Right lobe of liver (tissue), 6 donors: ENCODE data around the gene MCUB. TPM values are rescaled to one million over a fixed set of nuclear protein-coding genes. Genes with fewer than 3 reads are reported as not detected.
"Not testable (repeated sequence)": the region's sequence is repeated elsewhere in the genome, so short reads cannot be mapped to it uniquely, and the experiment has no call there.

ENCODE experiments used
- ATAC-seq, 4 donors: fragments of 200-7000 bp; cut with Tn5 transposase; one replicate each; pipeline ENCODE4 v1.9.1; 2020; ENCODE audit warnings: mild to moderate bottlenecking in 4 of 4, moderate library complexity in 4 of 4
- DNase-seq, 3 donors: peaks; one replicate each; pipeline ENCODE4 v3.0.0-alpha.2; 2020
- H3K27ac ChIP-seq, 3 donors: fragments of 200-600 bp; one replicate each; pipeline ENCODE4 v1.8.0; 2022
- H3K27me3 ChIP-seq, 2 donors: fragments of 200-600 bp; one replicate each; pipeline ENCODE4 v1.8.0; 2022
- H3K36me3 ChIP-seq, 4 donors: fragments of 200-600 bp; sonication (generic) in 1 of 4; one replicate each; pipeline versions ENCODE4 v1.5.1 to v1.8.0; 2017 to 2022; ENCODE audit warnings: control low read depth in 1 of 4
- H3K4me1 ChIP-seq, 4 donors: fragments of 200-600 bp; sonication (generic) in 1 of 4; one replicate each; pipeline versions ENCODE4 v1.5.1 to v1.8.0; 2017 to 2022; ENCODE audit warnings: control low read depth in 1 of 4
- H3K4me3 ChIP-seq, 3 donors: fragments of 200-600 bp; one replicate each; pipeline ENCODE4 v1.8.0; 2022
- H3K9me3 ChIP-seq, 4 donors: fragments of 200-600 bp; sonication (generic) in 1 of 4; one replicate each; pipeline versions ENCODE4 v1.5.1 to v1.8.0; 2017 to 2022; ENCODE audit warnings: control low read depth in 1 of 4
- POLR2A ChIP-seq: fragments of 450-650 bp; IDR thresholded peaks from one replicate; pipeline ENCODE4 v1.6.1; 2017; ENCODE audit warnings: antibody characterized with exemption, mild to moderate bottlenecking
- WGBS: methylation state at CpG from one replicate; pipeline ENCODE4 v1.1.6; 2018; ENCODE audit warnings: low coverage, low lambda C conversion rate; ENCODE audit not compliant: insufficient coverage; ENCODE audit errors: missing lambda C conversion rate; 5-methylcytosine and 5-hydroxymethylcytosine counted together
- intact Hi-C, 2 donors: fragments of 100-400 bp; cut with DNase I; formaldehyde crosslinking; loops; one replicate each; pipeline versions ENCODE4 v1.11.2 to v1.14.1; 2022
- long read RNA-seq: library from polyadenylated mRNA; unstranded; transcript quantifications from one replicate; pipeline ENCODE4 v2.0.0, GENCODE V29; 2019
- total RNA-seq, 6 experiments: library from RNA; depleted of rRNA in 2 of 6; stranded (reverse); fragments of >200 nt in 2 of 6; fragmentation: NEBNext Ultra II Directional in 3 of 6; extraction: Animal tissue kit (Norgen Biotek cat#: 25700) in 3 of 6; gene quantifications; one replicate each; pipeline versions ENCODE4 v1.1.0 to v1.2.4, GENCODE V29; 2016 to 2023
- TF ChIP-seq, protein P1 (sequence below), 4 donors: fragments of 200-600 bp in 3 of 4; fragments of 450-650 bp in 1 of 4; IDR thresholded peaks; one replicate each; pipeline versions ENCODE4 v1.5.1 to v1.8.0; 2016 to 2022; ENCODE audit warnings: antibody characterized with exemption in 4 of 4, mild to moderate bottlenecking in 2 of 4
- donor health status: DM: no; HTN: yes; CAD: no.
- donor health status: DM: no; HTN: no; CAD: no.
- donor health status: DM: no; HTN: no; CAD: no.
- donor health status: DM: no; HTN: yes; CAD: no.
- donor health status: DM: no; HTN: yes; CAD: no.

Gene MCUB, protein sequence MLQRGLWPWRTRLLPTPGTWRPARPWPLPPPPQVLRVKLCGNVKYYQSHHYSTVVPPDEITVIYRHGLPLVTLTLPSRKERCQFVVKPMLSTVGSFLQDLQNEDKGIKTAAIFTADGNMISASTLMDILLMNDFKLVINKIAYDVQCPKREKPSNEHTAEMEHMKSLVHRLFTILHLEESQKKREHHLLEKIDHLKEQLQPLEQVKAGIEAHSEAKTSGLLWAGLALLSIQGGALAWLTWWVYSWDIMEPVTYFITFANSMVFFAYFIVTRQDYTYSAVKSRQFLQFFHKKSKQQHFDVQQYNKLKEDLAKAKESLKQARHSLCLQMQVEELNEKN
- total RNA-seq = 1 to 10 TPM in 4 of 6 experiments, under 1 TPM in 2; 0.66 to 2.7 (median 1.3) TPM
- long read RNA-seq = 0 reads

DNA sequence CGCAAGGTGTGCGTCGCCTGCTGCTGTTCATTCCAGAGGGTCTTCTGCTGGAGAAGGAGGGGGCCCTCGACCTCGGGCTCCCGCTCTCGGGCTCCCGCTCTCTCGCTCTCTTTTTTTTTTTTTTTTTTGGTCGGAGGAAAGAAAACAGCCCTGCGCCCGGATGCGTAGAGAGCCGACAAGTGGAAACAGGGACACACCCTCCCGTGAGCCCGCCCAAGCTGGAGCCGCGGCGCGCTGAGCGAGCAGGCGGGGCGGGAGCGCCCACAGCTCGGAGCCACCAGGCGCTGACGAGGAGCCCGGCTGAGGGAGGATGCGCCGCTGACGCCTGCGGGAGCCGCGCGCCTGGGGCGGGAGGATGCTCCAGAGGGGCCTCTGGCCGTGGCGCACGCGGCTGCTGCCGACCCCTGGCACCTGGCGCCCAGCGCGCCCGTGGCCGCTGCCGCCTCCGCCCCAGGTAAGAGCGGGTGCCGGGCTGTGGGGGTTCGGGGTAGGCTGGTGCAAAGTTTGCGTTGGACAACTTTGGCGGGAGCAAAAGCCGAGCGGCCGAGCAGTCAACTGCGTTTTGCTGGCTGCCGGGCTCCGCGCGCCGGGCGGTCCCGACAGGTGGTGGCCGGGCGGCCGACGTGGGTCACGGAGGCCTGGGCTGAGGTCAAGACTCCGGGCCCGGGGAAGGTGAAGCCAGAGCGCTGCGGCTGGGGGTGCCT is at the start of gene MCUB:
Gene MCUB (plus strand): TSS at position 264 of the 704 bp plus-strand sequence. CDS start 92 bp downstream, at position 356.
- Histone ChIP-seq H3K36me3 (no peaks in the 10 kb centered on the region), H3K9me3 (no peaks in the 10 kb centered on the region), H3K27ac (peak within 1 kb of the TSS in 2 of 3 donors; percentile 37 to 48), H3K4me3 (peak within 1 kb of the TSS; percentile 41 to 62 (median 50)), H3K4me1 (peaks cover 0 to 15% (median 0%) of the 10 kb centered on the region in 4 donors), H3K27me3 (peaks cover 0 to 7% of the 10 kb centered on the region in 2 donors)
- ATAC-seq (peak; percentile 94 to 97 (median 96)), DNase-seq (peak; percentile 70 to 88 (median 81))
- TF ChIP-seq, protein P1, sequence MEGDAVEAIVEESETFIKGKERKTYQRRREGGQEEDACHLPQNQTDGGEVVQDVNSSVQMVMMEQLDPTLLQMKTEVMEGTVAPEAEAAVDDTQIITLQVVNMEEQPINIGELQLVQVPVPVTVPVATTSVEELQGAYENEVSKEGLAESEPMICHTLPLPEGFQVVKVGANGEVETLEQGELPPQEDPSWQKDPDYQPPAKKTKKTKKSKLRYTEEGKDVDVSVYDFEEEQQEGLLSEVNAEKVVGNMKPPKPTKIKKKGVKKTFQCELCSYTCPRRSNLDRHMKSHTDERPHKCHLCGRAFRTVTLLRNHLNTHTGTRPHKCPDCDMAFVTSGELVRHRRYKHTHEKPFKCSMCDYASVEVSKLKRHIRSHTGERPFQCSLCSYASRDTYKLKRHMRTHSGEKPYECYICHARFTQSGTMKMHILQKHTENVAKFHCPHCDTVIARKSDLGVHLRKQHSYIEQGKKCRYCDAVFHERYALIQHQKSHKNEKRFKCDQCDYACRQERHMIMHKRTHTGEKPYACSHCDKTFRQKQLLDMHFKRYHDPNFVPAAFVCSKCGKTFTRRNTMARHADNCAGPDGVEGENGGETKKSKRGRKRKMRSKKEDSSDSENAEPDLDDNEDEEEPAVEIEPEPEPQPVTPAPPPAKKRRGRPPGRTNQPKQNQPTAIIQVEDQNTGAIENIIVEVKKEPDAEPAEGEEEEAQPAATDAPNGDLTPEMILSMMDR (IDR thresholded peaks at IDR 0.05) = no peak
- TF ChIP-seq POLR2A = peak; percentile 34
- 3% methylated on average over 5 of the region's 73 CpGs for WGBS
- intact Hi-C loops = no loop called here

DNA sequence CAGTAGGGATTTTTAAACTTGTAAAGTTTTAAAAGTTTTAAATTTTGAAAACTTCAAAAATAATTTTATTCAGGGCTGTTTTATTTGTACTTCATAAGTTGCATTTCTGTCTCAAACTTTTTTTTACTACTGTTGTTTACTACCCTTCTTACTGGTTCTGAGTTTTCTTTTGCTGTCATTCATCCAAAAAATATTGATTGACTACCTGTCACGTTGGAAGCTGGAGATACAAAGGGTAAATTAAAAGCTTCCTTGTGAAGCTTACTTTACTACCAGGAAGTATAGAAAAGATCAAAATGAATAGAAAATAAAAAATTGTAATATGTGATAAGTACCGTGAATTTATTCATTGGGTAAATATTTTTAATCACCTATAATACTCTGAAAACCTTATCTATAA is 49.4 kb upstream of the MCUB start:
- no peak for DNase-seq
- Histone ChIP-seq H3K36me3 (peaks cover 0 to 17% (median 5%) of the 10 kb centered on the region in 4 donors), H3K4me3 (no peak overlapping the region), H3K27ac (peak overlapping the region; percentile 41 to 53 (median 52)), H3K4me1 (peaks cover 0 to 45% (median 11%) of the 10 kb centered on the region in 4 donors), H3K27me3 (no peaks in the 10 kb centered on the region), H3K9me3 (no peaks in the 10 kb centered on the region)
- ATAC-seq = peak; percentile 15 to 71 (median 52)
- TF ChIP-seq, protein P1 (IDR thresholded peaks at IDR 0.05) = no peak
- TF ChIP-seq POLR2A = no peak
- WGBS = 20% methylated on average over 2 of the region's 2 CpGs
- intact Hi-C loops = loop anchor here in 1 of 2 donors (10.0 kb wide), 1 partner anchor 76 kb away; the partner anchor contains the start of gene SEC24B

DNA sequence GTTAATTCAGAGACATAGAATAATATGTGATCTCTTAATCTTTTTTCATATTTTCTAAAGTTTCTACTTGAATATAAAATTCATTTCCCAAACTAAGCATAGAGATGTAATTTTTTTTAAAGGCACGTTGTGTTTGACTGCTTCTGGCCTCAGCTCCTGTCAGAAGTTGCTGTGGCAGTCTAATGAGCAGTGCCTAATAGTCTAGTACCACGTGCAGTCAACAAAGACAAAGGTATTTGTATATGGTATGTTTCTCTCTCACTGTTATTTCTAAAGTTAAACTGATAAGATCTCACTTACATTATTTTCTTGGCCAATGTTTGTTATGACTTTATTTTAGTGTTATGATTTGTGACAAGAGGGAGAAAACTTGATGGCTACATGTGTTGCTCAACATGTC is 48.6 kb upstream of the MCUB start:
- H3K36me3 ChIP-seq = peaks cover 0 to 21% (median 5%) of the 10 kb centered on the region in 4 donors
- H3K4me3 ChIP-seq = no peak overlapping the region
- 21% methylated on average over 2 of the region's 2 CpGs for WGBS
- TF ChIP-seq, protein P1 (IDR thresholded peaks at IDR 0.05) = no peak
- no peak for TF ChIP-seq POLR2A
- peak overlapping the region in 2 of 3 donors; percentile 13 to 52 for H3K27ac ChIP-seq
- intact Hi-C loops = loop anchor here in 1 of 2 donors (10.0 kb wide), 1 partner anchor 77 kb away; the partner anchor contains the start of gene SEC24B
- ATAC-seq (peak in 2 of 4 donors; percentile 32 to 53), DNase-seq (no peak)
- no peaks in the 10 kb centered on the region for H3K9me3 ChIP-seq
- H3K4me1 ChIP-seq = peaks cover 0 to 45% (median 11%) of the 10 kb centered on the region in 4 donors
- H3K27me3 ChIP-seq = no peaks in the 10 kb centered on the region

DNA sequence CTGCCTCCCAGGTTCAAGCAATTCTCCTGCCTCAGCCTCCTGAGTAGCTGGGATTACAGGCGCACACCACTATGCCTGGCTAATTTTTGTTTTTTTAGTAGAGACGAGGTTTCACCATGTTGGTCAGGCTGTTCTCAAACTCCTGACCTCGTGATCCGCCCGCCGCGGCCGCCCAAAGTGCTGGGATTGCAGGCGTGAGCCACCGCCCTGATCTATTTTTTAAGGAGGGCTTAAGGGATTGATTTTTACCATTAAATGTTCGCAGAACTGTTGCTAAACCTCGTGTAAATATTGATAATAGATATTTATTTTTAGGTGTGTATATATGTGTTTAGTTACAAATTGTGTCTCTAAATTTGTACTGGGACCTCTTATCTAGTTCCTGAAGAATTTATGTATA is 46.7 kb upstream of the MCUB start:
- intact Hi-C loops = loop anchor here in 1 of 2 donors (10.0 kb wide), 1 partner anchor 79 kb away; the partner anchor contains the start of gene SEC24B
- ATAC-seq = peak; percentile 63 to 82 (median 70)
- Histone ChIP-seq H3K4me1 (peaks cover 0 to 45% (median 11%) of the 10 kb centered on the region in 4 donors), H3K36me3 (peaks cover 0 to 21% (median 14%) of the 10 kb centered on the region in 4 donors), H3K4me3 (peak overlapping the region in 1 of 3 donors; percentile 19), H3K27ac (peak overlapping the region in 2 of 3 donors; percentile 51 to 70)
- DNase-seq = peak; percentile 66 to 77 (median 72)
- not testable (repeated sequence) for H3K9me3 ChIP-seq, H3K27me3 ChIP-seq
- WGBS = 42% methylated on average over 12 of the region's 12 CpGs
